Measurements from ENCODE around the gene FAM163B.

DNA sequence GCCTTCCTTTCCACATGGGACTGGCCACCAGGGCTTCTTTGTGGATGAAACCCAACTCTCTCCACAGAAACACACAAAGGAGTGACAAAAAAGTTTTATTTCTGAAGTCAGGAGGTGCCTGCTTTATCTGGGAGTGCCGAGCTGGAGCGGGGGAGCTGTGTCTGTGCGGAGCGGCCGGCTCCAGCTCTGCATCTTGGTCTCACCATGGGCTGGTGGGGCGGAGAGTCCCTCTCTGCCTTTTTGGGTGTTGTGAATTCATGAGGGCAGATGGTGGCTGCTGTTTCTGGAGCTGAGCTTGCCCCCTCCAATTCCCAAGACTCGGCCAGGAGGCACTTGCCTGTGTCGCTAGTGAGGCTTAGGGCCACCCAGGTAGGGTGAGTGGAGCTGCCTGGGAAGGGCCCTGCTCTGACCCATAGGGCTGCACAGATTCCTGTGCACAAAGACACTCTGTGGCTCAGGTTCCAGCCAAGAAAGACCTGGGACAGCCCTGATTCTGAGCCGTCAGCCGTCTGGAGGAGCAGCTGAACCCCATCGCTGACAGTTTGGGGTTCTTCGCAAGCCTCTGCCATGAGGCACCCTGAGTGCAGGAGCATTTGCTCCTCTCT lies 28.4 kb upstream of the FAM163B start:
- TF ChIP-seq ARNTL (CRISPR knock-in tag; IDR thresholded peaks at IDR 0.05; ENCODE audit: borderline replicate concordance, low read depth) (no peak), GLIS3 (CRISPR knock-in tag; IDR thresholded peaks at IDR 0.05) (no peak), RARB (CRISPR knock-in tag; IDR thresholded peaks at IDR 0.05) (no peak), ZFP30 (CRISPR knock-in tag; IDR thresholded peaks at IDR 0.05) (no peak), TCF4 (CRISPR knock-in tag; IDR thresholded peaks at IDR 0.05; ENCODE audit: borderline replicate concordance) (no peak), ZC3H10 (CRISPR knock-in tag; IDR thresholded peaks at IDR 0.05) (no peak), CSDC2 (CRISPR knock-in tag; IDR thresholded peaks at IDR 0.05) (no peak), ESRRG (CRISPR knock-in tag; IDR thresholded peaks at IDR 0.05) (no peak), SNAI2 (CRISPR knock-in tag; IDR thresholded peaks at IDR 0.05) (no peak), BACH2 (CRISPR knock-in tag; IDR thresholded peaks at IDR 0.05; ENCODE audit: borderline replicate concordance) (no peak), ZNF8 (CRISPR knock-in tag; IDR thresholded peaks at IDR 0.05) (no peak), PPARA (CRISPR knock-in tag; IDR thresholded peaks at IDR 0.05; ENCODE audit: borderline replicate concordance) (no peak)
- TF ChIP-seq, protein P1, sequence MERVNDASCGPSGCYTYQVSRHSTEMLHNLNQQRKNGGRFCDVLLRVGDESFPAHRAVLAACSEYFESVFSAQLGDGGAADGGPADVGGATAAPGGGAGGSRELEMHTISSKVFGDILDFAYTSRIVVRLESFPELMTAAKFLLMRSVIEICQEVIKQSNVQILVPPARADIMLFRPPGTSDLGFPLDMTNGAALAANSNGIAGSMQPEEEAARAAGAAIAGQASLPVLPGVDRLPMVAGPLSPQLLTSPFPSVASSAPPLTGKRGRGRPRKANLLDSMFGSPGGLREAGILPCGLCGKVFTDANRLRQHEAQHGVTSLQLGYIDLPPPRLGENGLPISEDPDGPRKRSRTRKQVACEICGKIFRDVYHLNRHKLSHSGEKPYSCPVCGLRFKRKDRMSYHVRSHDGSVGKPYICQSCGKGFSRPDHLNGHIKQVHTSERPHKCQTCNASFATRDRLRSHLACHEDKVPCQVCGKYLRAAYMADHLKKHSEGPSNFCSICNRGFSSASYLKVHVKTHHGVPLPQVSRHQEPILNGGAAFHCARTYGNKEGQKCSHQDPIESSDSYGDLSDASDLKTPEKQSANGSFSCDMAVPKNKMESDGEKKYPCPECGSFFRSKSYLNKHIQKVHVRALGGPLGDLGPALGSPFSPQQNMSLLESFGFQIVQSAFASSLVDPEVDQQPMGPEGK (CRISPR knock-in tag; IDR thresholded peaks at IDR 0.05; ENCODE audit: borderline replicate concordance), result no peak
- TF ChIP-seq, protein P2, sequence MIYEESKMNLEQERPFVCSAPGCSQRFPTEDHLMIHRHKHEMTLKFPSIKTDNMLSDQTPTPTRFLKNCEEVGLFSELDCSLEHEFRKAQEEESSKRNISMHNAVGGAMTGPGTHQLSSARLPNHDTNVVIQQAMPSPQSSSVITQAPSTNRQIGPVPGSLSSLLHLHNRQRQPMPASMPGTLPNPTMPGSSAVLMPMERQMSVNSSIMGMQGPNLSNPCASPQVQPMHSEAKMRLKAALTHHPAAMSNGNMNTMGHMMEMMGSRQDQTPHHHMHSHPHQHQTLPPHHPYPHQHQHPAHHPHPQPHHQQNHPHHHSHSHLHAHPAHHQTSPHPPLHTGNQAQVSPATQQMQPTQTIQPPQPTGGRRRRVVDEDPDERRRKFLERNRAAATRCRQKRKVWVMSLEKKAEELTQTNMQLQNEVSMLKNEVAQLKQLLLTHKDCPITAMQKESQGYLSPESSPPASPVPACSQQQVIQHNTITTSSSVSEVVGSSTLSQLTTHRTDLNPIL (CRISPR knock-in tag; IDR thresholded peaks at IDR 0.05; ENCODE audit: low read depth), result no peak
